HUES6 (cell line): ENCODE results near the gene PER1.
A peak's percentile ranks its signal among the peaks of the same experiment; 100 is the strongest.

Experiments used
- H3K27ac ChIP-seq: 2 replicates; pipeline ENCODE4 v1.7.0; 2013; ENCODE audit warnings: low read depth, mild to moderate bottlenecking, low read length, inconsistent platforms
- H3K27me3 ChIP-seq: 2 replicates; pipeline ENCODE4 v1.6.1; 2013; ENCODE audit warnings: low read length; ENCODE audit not compliant: control insufficient read depth, insufficient read depth
- H3K36me3 ChIP-seq: 2 replicates; pipeline ENCODE4 v1.6.1; 2013; ENCODE audit warnings: low read length; ENCODE audit not compliant: control insufficient read depth, insufficient read depth
- H3K4me1 ChIP-seq: 2 replicates; pipeline ENCODE4 v1.6.1; 2013; ENCODE audit warnings: low read length; ENCODE audit not compliant: control insufficient read depth, insufficient read depth
- H3K4me3 ChIP-seq: 2 replicates; pipeline ENCODE4 v1.5.1; 2013; ENCODE audit warnings: low read depth, low read length
- H3K9ac ChIP-seq: one replicate; pipeline ENCODE4 v1.6.1; 2013; ENCODE audit warnings: mild to moderate bottlenecking, low read length
- H3K9me3 ChIP-seq: 2 replicates; pipeline ENCODE4 v1.6.1; 2013; ENCODE audit warnings: low read depth, low read length; ENCODE audit not compliant: control insufficient read depth, insufficient read depth

Gene PER1

DNA sequence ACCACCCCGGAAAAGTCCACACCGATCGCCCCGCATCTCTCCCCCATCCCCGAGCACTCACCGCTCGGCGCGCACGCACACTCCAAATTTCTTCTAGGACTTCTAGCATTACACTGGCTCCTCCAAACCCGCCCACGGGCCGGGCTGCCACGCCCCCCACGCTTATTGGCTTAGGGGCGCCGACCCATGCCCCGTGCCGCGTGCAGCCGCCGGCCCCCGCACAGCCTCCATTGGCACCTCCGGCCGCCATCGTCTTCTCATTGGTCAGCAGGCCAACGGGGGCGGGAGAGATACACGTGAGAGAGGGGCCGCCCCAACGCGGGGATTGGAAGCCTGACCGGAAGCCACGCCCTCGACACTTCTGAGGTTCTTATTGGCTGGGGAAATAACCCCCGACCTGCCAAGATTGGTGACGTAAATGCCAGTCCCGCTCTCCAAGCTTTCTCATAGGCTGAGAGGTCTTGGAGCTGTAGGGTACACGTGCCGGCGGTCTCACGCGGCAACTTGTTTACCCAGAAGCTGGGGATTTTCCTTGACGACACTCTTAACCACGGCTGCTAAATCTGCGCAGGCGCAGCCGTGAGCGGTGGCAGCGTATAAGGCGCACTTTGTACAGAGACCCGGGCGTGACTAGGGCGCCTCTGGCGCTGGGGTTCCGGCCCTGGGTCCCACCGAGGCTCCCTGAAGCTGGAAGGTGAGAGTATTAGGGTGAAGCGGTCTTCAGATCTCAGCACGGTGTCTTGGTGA is 4.2 kb upstream of the PER1 start:
- Histone ChIP-seq H3K4me1 (peaks cover 31% of the 10 kb centered on the region), H3K27ac (peak overlapping the region; percentile 76; the same call in 1 of the 2 replicates), H3K27me3 (no peaks in the 10 kb centered on the region), H3K9ac (peak overlapping the region; percentile 76), H3K4me3 (peak overlapping the region; percentile 96), H3K9me3 (no peaks in the 10 kb centered on the region), H3K36me3 (peaks cover 15% of the 10 kb centered on the region)

DNA sequence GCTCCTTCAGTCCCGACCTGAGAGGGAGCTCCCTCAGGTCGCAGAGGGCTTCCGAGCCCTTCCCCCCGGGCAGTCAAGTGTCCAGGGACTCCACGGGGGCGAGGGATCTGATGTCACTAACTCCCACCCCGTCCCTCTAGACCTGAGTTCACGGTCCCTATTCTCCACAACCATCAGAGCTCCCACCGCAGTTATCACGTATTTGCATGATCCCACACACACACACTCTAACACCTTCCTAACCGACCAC is 3.7 kb upstream of the PER1 start:
- no peaks in the 10 kb centered on the region for H3K9me3 ChIP-seq
- peak overlapping the region; percentile 76 for H3K9ac ChIP-seq
- peaks cover 30% of the 10 kb centered on the region for H3K4me1 ChIP-seq
- H3K27ac ChIP-seq = 0 out of 2 replicates have a peak overlapping the region, but pooled peaks have one; percentile 21
- peak overlapping the region; percentile 96 for H3K4me3 ChIP-seq
- H3K36me3 ChIP-seq = peaks cover 10% of the 10 kb centered on the region
- no peaks in the 10 kb centered on the region for H3K27me3 ChIP-seq

DNA sequence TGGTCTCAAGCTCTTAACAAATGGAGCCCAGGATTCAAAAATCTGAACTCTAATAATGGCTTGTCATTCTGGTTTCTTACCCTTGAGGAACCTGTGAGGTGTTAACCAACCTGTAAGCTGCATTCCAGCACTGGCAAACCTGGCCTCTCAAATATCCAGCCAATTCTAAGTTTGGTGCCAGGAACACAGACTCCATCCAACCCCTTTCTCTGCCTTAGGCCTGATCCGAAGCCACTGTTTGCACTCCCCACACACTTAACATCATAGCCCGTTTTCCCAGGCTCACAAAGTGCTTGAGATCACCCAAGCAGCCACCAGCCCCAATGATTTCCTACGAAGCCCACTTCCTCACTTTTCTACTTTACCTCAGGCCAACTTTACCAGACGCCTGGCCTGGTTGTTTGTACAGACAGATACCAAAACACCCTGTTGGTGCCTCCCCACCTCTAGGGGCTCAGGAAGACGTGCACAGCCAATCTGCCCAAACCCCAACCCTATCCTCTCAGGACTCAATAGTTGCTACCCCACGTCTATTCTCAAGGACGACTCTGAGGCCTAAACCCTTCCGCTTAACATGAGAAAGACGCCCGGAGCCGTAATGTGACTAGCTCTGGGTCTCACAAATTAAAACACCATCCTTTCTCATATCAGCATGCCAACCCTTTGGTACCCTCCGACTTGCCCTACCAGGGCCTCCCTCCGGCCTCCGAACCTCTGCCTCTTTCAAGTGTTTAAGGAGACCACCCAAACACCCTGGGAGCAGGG is 3.2 kb upstream of the PER1 start:
- Histone ChIP-seq H3K4me1 (peaks cover 33% of the 10 kb centered on the region), H3K4me3 (peak overlapping the region; percentile 96), H3K9ac (peak overlapping the region; percentile 76), H3K9me3 (no peaks in the 10 kb centered on the region), H3K27ac (0 out of 2 replicates have a peak overlapping the region, but pooled peaks have one; percentile 21), H3K27me3 (no peaks in the 10 kb centered on the region), H3K36me3 (peaks cover 7% of the 10 kb centered on the region)

DNA sequence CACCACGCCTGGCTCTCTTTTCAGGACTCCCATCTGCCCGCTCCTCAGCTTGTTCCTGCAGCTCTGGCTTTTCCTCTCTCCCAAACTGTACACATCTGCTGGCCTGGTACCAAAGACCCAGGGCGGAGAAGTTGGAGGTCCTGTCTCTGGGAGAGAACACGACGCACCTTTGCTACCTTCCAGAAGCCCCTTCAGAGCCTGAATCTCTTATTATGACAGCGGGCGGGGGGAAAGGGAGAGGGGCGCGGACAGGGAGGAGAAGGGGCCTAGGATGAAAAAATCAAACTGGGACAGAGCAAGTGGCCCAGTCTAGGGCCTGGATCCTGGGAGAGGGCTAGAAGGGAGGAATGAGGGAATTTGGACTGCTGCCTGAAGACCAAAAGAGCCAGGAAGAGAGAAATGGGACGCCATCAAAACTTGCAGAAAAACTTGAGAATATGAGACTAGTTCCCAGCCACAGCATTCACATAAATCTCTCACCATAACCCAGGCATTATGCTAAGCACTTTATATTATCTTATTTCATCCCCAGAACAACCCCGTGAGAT is 2.5 kb upstream of the PER1 start:
- peaks cover 33% of the 10 kb centered on the region for H3K4me1 ChIP-seq

DNA sequence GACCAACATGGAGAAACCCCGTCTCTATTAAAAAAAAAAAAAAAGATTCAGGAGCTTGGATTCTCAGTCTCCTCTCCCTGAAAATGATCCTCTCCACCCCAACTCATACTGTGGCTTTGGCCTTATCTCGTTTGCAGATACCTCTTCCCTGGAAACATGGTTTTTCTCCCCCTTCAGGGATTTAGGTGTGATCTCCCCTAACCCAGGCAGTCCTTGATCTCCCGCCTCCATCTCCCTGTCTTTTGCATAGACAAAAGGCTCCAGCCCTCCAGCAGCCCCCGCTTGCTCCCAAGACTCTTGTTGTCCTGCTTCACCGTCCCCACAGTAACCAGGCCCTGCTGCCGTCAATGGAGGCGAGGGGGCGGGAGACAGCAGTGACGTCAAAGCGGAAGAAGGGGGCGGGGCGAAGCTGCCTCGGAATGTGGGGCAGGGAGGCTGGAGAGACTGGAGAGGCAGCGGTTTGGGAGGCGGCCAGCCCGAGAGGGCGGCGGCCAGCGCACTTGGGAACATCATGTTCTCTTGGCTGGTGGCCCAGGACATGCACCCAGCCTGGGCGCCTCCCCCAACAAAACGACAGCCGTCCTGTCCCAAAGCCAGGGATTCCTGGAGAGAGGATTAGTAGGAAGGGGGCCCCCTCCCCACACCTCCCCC is 1.9 kb upstream of the PER1 start:
- H3K4me3 ChIP-seq = peak overlapping the region; percentile 96
- H3K36me3 ChIP-seq = peaks cover 11% of the 10 kb centered on the region
- no peaks in the 10 kb centered on the region for H3K9me3 ChIP-seq
- H3K9ac ChIP-seq = peak overlapping the region; percentile 30
- H3K27ac ChIP-seq = peak overlapping the region; percentile 23; the same call in 1 of the 2 replicates
- no peaks in the 10 kb centered on the region for H3K27me3 ChIP-seq
- H3K4me1 ChIP-seq = peaks cover 33% of the 10 kb centered on the region

More for the DNA sequence above, 2.5 kb upstream of the PER1 start:
- Histone ChIP-seq H3K9ac (peak overlapping the region; percentile 30), H3K27ac (no peak overlapping the region), H3K9me3 (no peaks in the 10 kb centered on the region), H3K36me3 (peaks cover 10% of the 10 kb centered on the region), H3K27me3 (no peaks in the 10 kb centered on the region), H3K4me3 (peak overlapping the region; percentile 96)

DNA sequence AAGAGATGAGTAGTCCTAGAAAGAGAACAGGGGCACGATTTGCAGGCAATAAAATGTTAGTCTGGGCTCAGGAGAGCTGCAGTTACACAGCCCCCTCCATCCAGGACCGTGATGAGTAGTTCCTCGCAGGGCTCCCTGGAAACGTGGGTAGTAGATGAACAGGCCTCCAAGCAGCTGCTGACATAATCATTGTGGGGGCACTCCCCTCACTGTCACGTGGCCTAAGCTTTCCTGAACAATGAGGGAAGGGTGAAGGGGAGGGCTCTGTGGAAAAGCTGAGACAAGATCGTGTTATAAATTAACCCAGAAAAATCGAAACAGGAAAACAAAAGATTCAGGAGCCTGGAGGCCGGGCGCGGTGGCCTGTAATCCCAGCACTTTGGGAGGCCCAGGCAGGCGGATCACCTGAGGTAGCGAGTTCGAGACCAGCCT is 1.3 kb upstream of the PER1 start:
- peak overlapping the region; percentile 23; the same call in 1 of the 2 replicates for H3K27ac ChIP-seq
- H3K36me3 ChIP-seq = peaks cover 16% of the 10 kb centered on the region
- peak overlapping the region; percentile 28 for H3K9ac ChIP-seq
- H3K27me3 ChIP-seq = no peaks in the 10 kb centered on the region
- H3K9me3 ChIP-seq = no peaks in the 10 kb centered on the region
- peaks cover 33% of the 10 kb centered on the region for H3K4me1 ChIP-seq
- H3K4me3 ChIP-seq = peak overlapping the region; percentile 96; the same call in 1 of the 2 replicates

DNA sequence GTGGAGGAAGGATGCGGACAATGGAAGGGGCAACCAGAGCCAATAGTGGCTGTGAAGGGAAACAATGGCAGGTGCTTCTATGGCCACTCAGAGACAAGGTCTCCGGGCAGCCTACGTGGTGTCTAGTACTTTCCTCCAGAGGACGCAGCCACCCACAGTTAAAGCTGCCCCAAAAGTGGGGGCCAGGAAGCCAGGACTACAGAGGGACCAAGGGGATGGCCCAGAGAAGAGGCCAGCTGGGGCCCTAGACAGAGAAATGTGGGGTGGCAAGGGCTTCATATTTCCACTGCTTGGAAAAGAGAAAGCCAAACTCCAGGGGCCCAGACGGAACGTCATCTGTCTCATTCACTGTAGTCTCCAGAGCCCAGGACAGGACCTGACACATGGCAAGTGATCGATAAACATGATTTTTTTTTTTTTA is 837 bp upstream of the PER1 start:
- Histone ChIP-seq H3K9me3 (no peaks in the 10 kb centered on the region), H3K27me3 (no peaks in the 10 kb centered on the region), H3K36me3 (peaks cover 21% of the 10 kb centered on the region), H3K4me3 (peak overlapping the region; percentile 91; the same call in 1 of the 2 replicates), H3K4me1 (peaks cover 33% of the 10 kb centered on the region), H3K27ac (no peak overlapping the region), H3K9ac (no peak overlapping the region)

DNA sequence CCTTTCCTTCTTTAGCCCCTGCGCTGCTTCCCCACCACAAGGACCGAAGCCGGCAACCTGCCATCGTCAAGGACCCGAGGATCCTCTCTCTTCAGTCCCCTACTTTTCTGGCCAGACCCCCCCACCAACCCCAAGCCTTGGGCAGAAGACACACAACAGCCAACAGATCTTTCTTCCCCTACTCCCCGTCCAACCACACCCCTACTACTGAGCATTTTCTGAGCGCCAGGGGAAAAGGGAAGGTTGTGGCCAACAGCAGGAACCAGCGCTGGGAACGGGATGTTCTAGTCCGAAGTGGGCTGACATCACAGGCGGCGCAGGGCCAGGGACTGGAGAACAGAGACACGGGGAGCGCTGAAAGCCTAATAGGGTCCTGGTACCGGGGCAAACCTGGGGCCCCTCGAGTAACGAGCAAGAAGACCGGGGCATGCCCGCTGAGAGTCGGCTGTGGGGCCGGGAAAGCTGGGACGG is 528 bp downstream of the PER1 start:
- Histone ChIP-seq H3K9me3 (no peaks in the 10 kb centered on the region), H3K9ac (peak overlapping the region; percentile 56), H3K27me3 (no peaks in the 10 kb centered on the region), H3K36me3 (peaks cover 34% of the 10 kb centered on the region), H3K4me1 (peaks cover 33% of the 10 kb centered on the region), H3K27ac (no peak overlapping the region), H3K4me3 (peak overlapping the region; percentile 91)

DNA sequence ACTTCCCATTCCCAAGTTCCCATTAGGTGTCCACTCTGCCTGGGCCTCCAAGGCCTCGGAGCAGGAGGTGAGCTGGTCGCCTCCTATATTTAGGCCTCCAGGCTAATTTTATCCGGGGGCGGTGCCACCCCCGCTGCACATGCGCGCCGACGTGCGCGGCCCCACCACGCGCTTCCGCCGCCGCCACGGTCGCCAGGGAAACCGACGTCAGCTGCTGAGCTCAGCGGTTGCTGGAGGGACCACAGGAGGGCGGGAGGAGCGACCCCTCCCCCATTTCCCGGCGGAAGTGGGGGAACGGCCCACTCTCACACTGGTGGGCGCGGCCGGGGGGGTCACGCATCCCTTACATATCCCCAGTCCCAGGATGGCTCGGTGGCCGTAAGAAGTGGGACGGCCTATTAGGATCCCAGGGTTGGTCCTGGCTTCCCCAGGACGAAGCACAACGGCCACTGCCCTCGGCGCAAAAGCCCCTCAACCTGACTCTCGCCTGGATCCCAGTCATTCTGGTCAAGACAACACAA is 1.0 kb downstream of the PER1 start:
- Histone ChIP-seq H3K27me3 (no peaks in the 10 kb centered on the region), H3K4me1 (peaks cover 33% of the 10 kb centered on the region), H3K36me3 (peaks cover 39% of the 10 kb centered on the region), H3K9ac (peak overlapping the region; percentile 56), H3K27ac (no peak overlapping the region), H3K4me3 (peak overlapping the region; percentile 91), H3K9me3 (no peaks in the 10 kb centered on the region)

DNA sequence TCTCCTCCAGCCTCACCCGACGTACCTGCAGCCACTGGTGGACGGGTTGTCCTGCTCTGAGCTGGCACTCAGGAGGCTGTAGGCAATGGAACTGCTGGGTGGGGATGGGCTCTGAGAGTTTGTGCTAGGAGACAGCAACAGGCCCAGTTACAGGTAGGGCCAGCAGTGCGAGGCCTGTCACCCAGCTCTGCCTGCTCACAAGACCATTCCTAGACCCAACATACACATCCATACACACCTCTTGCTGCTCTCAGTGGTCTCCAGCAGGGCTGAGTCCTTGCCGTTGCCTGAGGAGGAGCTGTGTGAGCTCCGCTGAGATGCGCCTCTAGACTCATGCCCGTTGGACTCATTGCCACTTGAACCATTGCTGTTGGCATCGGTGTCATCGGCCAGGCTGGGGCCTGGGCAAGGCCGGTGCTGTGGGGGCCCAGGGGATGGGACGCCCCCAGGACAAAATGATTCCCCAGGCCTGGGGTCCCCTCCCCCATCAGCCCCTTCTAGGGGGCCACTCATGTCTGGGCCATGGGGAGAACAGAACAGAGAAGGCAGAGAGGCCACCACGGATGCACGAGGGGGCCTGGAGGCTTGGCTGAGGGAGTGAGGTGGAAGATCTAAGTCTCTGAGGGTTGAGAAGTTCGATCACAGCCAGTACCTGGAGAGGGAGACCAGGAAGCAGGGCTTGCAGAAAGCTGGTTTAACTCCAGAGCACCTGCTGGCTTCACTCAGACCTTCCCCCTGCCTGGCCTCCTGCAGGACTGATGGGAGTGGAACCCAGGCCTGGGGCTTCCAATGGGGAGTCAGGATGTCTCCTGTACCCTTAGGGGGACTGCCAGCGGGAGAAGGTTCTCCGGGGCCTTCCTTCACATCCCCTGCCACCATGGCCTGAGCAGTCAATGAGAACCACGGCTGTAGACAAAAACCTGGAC is 1.7 kb downstream of the PER1 start:
- Histone ChIP-seq H3K27me3 (no peaks in the 10 kb centered on the region), H3K9me3 (no peaks in the 10 kb centered on the region), H3K36me3 (peaks cover 46% of the 10 kb centered on the region), H3K4me3 (peak overlapping the region; percentile 91), H3K27ac (no peak overlapping the region), H3K4me1 (peaks cover 29% of the 10 kb centered on the region), H3K9ac (no peak overlapping the region)
